Cardiac muscle cell (in vitro differentiated cells and primary cell): Measurements from ENCODE around the gene BMPR1B. TPM values are rescaled to one million over a fixed set of nuclear protein-coding genes. Genes with fewer than 3 reads are reported as not detected.

ENCODE experiments used
- DNase-seq, 2 donors: peaks; one replicate each; pipeline versions ENCODE4 v3.0.0 to v3.0.0-alpha.2; 2010 to 2017; ENCODE audit warnings: low read depth in 1 of 2, low spot score in 1 of 2
- H3K27ac ChIP-seq: fragments of 200-600 bp; sonication (generic); 2 replicates; pipeline ENCODE4 v1.5.1; 2016
- H3K27me3 ChIP-seq: fragments of 200-600 bp; sonication (generic); 2 replicates; pipeline ENCODE4 v1.6.0; 2016; ENCODE audit warnings: control low read depth
- H3K36me3 ChIP-seq: fragments of 200-600 bp; sonication (generic); 2 replicates; pipeline ENCODE4 v1.5.1; 2016; ENCODE audit warnings: control low read depth
- H3K4me1 ChIP-seq: fragments of 200-600 bp; sonication (generic); 2 replicates; pipeline ENCODE4 v1.8.1; 2017; ENCODE audit warnings: low read depth, mild to moderate bottlenecking, mixed run types
- H3K4me3 ChIP-seq: fragments of 200-600 bp; sonication (generic); 2 replicates; pipeline ENCODE4 v1.5.1; 2016; ENCODE audit warnings: mild to moderate bottlenecking
- H3K9me3 ChIP-seq: fragments of 200-600 bp; sonication (generic); 2 replicates; pipeline ENCODE4 v1.5.1; 2017; ENCODE audit warnings: low read depth, mild to moderate bottlenecking, control low read depth
- CTCF ChIP-seq: IDR thresholded peaks from 2 replicates; pipeline ENCODE4 v1.5.1; 2012; ENCODE audit warnings: low read depth, mild to moderate bottlenecking, low read length
- polyA plus RNA-seq: library from polyadenylated mRNA; unstranded; fragments of >200 nt; fragmentation: Nextera tagmentation; extraction: Ambion mirVana; gene quantifications from 2 replicates; pipeline ENCODE4 v1.2.1, GENCODE V29; 2016
- total RNA-seq: library from RNA; depleted of rRNA; stranded (reverse); fragments of >200 nt; gene quantifications from 2 replicates; pipeline ENCODE4 v1.2.3, GENCODE V29; 2016

The BMPR1B gene
- total and polyA plus RNA-seq, 2 experiments from 2014 or later, result 0.53 to 1.8 TPM

GRCh38 chr4:94877973-94878372 lies 120.2 kb downstream of the BMPR1B start:
- H3K4me1 ChIP-seq, result no peaks in the 10 kb centered on the region
- TF ChIP-seq CTCF, result no peak
- no peaks in the 10 kb centered on the region for H3K36me3 ChIP-seq
- no peaks in the 10 kb centered on the region for H3K27me3 ChIP-seq
- H3K27ac ChIP-seq, result no peak overlapping the region
- peak in 1 of 2 donors; percentile 50 for DNase-seq
- no peak overlapping the region for H3K4me3 ChIP-seq
- H3K9me3 ChIP-seq, result no peaks in the 10 kb centered on the region

- no peak for TF ChIP-seq CTCF
- Histone ChIP-seq H3K27me3 (no peaks in the 10 kb centered on the region), H3K27ac (no peak overlapping the region), H3K4me1 (no peaks in the 10 kb centered on the region), H3K36me3 (no peaks in the 10 kb centered on the region), H3K9me3 (no peaks in the 10 kb centered on the region), H3K4me3 (no peak overlapping the region)
- no peak for DNase-seq
Measured at GRCh38 chr4:94880956-94881355, 123.2 kb downstream of the BMPR1B start.

GRCh38 chr4:94882756-94883155 lies 125.0 kb downstream of the BMPR1B start:
- DNase-seq, result no peak
- H3K4me1 ChIP-seq, result no peaks in the 10 kb centered on the region
- H3K36me3 ChIP-seq, result no peaks in the 10 kb centered on the region
- H3K27ac ChIP-seq, result no peak overlapping the region
- H3K27me3 ChIP-seq, result no peaks in the 10 kb centered on the region
- TF ChIP-seq CTCF, result no peak
- no peak overlapping the region for H3K4me3 ChIP-seq
- H3K9me3 ChIP-seq, result no peaks in the 10 kb centered on the region

GRCh38 chr4:94887027-94887426 lies 129.3 kb downstream of the BMPR1B start:
- Histone ChIP-seq H3K9me3 (no peaks in the 10 kb centered on the region), H3K4me3 (no peak overlapping the region), H3K27me3 (no peaks in the 10 kb centered on the region), H3K36me3 (no peaks in the 10 kb centered on the region), H3K4me1 (no peaks in the 10 kb centered on the region), H3K27ac (no peak overlapping the region)
- TF ChIP-seq CTCF, result no peak
- DNase-seq, result no peak

- Histone ChIP-seq H3K36me3 (no peaks in the 10 kb centered on the region), H3K27me3 (no peaks in the 10 kb centered on the region), H3K4me3 (no peak overlapping the region), H3K27ac (no peak overlapping the region), H3K9me3 (no peaks in the 10 kb centered on the region), H3K4me1 (no peaks in the 10 kb centered on the region)
- no peak for TF ChIP-seq CTCF
- peak in 1 of 2 donors; percentile 5 for DNase-seq
Measured at GRCh38 chr4:94889523-94889922, 131.8 kb downstream of the BMPR1B start.

GRCh38 chr4:94889946-94890345 lies 132.2 kb downstream of the BMPR1B start:
- no peak overlapping the region for H3K27ac ChIP-seq
- no peaks in the 10 kb centered on the region for H3K9me3 ChIP-seq
- H3K27me3 ChIP-seq, result no peaks in the 10 kb centered on the region
- DNase-seq, result peak in 1 of 2 donors; percentile 90
- H3K4me1 ChIP-seq, result no peaks in the 10 kb centered on the region
- TF ChIP-seq CTCF, result no peak
- H3K4me3 ChIP-seq, result no peak overlapping the region
- no peaks in the 10 kb centered on the region for H3K36me3 ChIP-seq
